ENCODE data around the gene CNTN2.

DNA sequence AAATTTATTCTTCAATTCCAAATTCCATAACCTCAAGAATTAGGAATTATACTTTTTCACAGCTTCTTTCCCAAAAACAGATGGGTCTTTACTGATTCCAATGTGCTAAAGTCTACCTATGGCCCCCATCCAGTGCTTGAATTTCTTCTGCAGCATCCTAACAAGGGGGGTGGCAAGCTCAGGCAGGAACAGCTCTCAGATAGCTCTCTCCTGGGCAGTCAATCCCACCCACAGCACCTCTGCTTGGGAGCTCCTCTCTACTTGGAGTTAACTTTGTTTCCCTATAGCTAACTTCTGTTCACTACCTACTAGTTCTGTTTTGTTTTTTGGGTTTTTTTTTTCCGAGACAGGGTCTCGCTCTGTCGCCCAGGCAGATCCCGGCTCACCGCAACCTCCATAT is 66.7 kb downstream of the CNTN2 start:
- no peak for TF ChIP-seq POLR2AphosphoS5 (IDR thresholded peaks at IDR 0.05)
- TF ChIP-seq POLR2A (IDR thresholded peaks at IDR 0.05): no peak
